Measurements from ENCODE around the gene HPS6. TPM values are rescaled to one million over a fixed set of nuclear protein-coding genes. Genes with fewer than 3 reads are reported as not detected.

Gene HPS6
- total RNA-seq = 21.0 TPM

GRCh38 chr10:102064868-102065560 is at the start of gene HPS6:
TSS of gene HPS6 (plus strand) at chr10:102065349. CDS start at chr10:102065475, 126 bp downstream.

GRCh38 chr10:102055647-102056419 is 9.3 kb upstream of the HPS6 start, which contains the start of gene ARMH3:
TSS of gene ARMH3 (minus strand) at chr10:102056173. CDS start at chr10:102040114, 16,059 bp downstream.

Small RNAs within 50 kb of the gene (small RNA-seq; reads per million reads assigned to genes)
- gene AL500527.1 (ENCODE audit: low replicate concordance) = not detected
- gene AL500527.2 (ENCODE audit: low replicate concordance) = not detected

Other genes starting within 250 kb of the HPS6 start
- 169 TPM for gene OGA, start 246.9 kb upstream of the HPS6 start, total RNA-seq
- gene KCNIP2, start 221.5 kb upstream of the HPS6 start, total RNA-seq = 5.1 TPM
- 16.5 TPM for gene ARMH3, start 9.2 kb upstream of the HPS6 start, total RNA-seq
- 77.7 TPM for gene LDB1, start 55.0 kb downstream of the HPS6 start, total RNA-seq
- gene PPRC1, start 67.7 kb downstream of the HPS6 start, total RNA-seq = 17.2 TPM
- gene NOLC1, start 87.0 kb downstream of the HPS6 start, total RNA-seq = 25.2 TPM
- 1.3 TPM for gene ELOVL3, start 160.9 kb downstream of the HPS6 start, total RNA-seq
- 3.7 TPM for gene PITX3, start 176.2 kb downstream of the HPS6 start, total RNA-seq
- gene GBF1, start 180.2 kb downstream of the HPS6 start, total RNA-seq = 41.2 TPM

All from metanephros (tissue), 2 donors.